ENCODE measurements around the gene CCL15. TPM values are rescaled to one million over a fixed set of nuclear protein-coding genes. Genes with fewer than 3 reads are reported as not detected.

Gene CCL15
- total and polyA plus RNA-seq, 2 of the 13 experiments (the other 11 are each of a cell fraction or from before 2014, with no cell fraction given) = 29.2 to 45.9 TPM

DNA sequence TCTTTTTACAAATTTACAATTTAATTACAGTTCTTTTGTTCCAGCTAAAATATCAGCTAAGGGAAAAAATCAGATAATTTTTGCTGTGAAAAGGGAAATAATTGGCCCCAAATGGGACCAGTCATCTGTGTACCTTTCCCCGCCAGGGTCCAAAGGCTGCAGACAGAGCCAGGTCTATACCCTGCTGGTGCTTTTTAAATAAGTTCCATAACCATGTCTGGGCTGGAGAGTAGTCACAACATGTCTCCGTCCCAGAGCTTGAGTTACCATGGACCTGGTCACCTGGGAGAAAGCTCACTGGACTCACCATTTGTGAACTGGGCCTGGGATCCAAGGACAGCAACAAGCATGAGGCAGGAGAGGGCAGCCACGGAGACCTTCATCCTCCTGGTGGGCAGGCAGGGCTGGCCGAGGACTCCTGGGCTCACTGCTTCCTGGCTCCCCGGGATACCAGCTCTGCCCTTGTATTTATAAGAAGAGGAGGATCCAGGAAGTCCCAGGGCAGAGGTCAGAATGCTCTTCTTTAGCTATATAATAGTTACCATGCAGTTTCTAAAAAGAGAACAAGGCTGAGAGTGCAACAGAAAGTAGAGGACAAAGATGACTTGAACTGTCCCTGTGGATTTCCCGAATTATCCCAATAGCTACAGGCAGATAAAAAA lies at the start of gene CCL15 (continued):
- TF ChIP-seq ZNF570 (CRISPR knock-in tag; IDR thresholded peaks at IDR 0.05; ENCODE audit: borderline replicate concordance) (no peak), SNAPC2 (CRISPR knock-in tag; IDR thresholded peaks at IDR 0.05) (no peak), ATAD3A (CRISPR knock-in tag; IDR thresholded peaks at IDR 0.05) (no peak), ZNF224 (CRISPR knock-in tag; IDR thresholded peaks at IDR 0.05) (no peak), THAP11 (CRISPR knock-in tag; IDR thresholded peaks at IDR 0.05) (no peak; the same call in 1 of the 2 replicates), U2AF2 (IDR thresholded peaks at IDR 0.05; ENCODE audit: low read depth, low read length) (no peak), TGIF2 (CRISPR knock-in tag; IDR thresholded peaks at IDR 0.05) (no peak), MED1 (CRISPR knock-in tag; IDR thresholded peaks at IDR 0.05) (0 out of 2 replicates have a peak, but pooled peaks have one; percentile 2), ZNF17 (CRISPR knock-in tag; IDR thresholded peaks at IDR 0.05) (no peak), SOX6 (IDR thresholded peaks at IDR 0.05) (no peak), SOX6 (CRISPR knock-in tag; IDR thresholded peaks at IDR 0.05) (peak; percentile 40; the same call in 1 of the 2 replicates), ZNF850 (CRISPR knock-in tag; conservative IDR thresholded peaks at IDR 0.05) (no peak), ZNF761 (CRISPR knock-in tag; conservative IDR thresholded peaks at IDR 0.05) (no peak), ZNF253 (CRISPR knock-in tag; IDR thresholded peaks at IDR 0.05; ENCODE audit: borderline replicate concordance) (no peak), NBN (conservative IDR thresholded peaks at IDR 0.05) (no peak), ZFP62 (CRISPR knock-in tag; IDR thresholded peaks at IDR 0.05) (no peak), TOE1 (CRISPR knock-in tag; IDR thresholded peaks at IDR 0.05) (no peak), ZFP1 (CRISPR knock-in tag; IDR thresholded peaks at IDR 0.05) (no peak), NR2F6 (IDR thresholded peaks at IDR 0.05) (no peak), NR2F6 (CRISPR knock-in tag; IDR thresholded peaks at IDR 0.05) (no peak), RBM22 (optimal IDR thresholded peaks at IDR 0.05; ENCODE audit: low read length) (peak; percentile 22), ZNF607 (CRISPR knock-in tag; IDR thresholded peaks at IDR 0.05; ENCODE audit: borderline replicate concordance) (no peak), ZNF547 (CRISPR knock-in tag; IDR thresholded peaks at IDR 0.05) (no peak), ZNF564 (CRISPR knock-in tag; IDR thresholded peaks at IDR 0.05) (no peak), ZNF878 (CRISPR knock-in tag; IDR thresholded peaks at IDR 0.05) (no peak), STAT5B (CRISPR knock-in tag; IDR thresholded peaks at IDR 0.05) (no peak), ZBTB8A (CRISPR knock-in tag; IDR thresholded peaks at IDR 0.05; ENCODE audit: borderline replicate concordance, low read depth) (no peak), SRY (CRISPR knock-in tag; IDR thresholded peaks at IDR 0.05) (0 out of 2 replicates have a peak, but pooled peaks have one; percentile 11), TP53 (CRISPR knock-in tag; conservative IDR thresholded peaks at IDR 0.05) (no peak), SP5 (CRISPR knock-in tag; IDR thresholded peaks at IDR 0.05; ENCODE audit: borderline replicate concordance, low read depth) (no peak)
- TF ChIP-seq, protein P1, sequence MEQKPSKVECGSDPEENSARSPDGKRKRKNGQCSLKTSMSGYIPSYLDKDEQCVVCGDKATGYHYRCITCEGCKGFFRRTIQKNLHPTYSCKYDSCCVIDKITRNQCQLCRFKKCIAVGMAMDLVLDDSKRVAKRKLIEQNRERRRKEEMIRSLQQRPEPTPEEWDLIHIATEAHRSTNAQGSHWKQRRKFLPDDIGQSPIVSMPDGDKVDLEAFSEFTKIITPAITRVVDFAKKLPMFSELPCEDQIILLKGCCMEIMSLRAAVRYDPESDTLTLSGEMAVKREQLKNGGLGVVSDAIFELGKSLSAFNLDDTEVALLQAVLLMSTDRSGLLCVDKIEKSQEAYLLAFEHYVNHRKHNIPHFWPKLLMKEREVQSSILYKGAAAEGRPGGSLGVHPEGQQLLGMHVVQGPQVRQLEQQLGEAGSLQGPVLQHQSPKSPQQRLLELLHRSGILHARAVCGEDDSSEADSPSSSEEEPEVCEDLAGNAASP (CRISPR knock-in tag; IDR thresholded peaks at IDR 0.05; ENCODE audit: borderline replicate concordance) = peak; percentile 4; the same call in 1 of the 2 replicates
- TF ChIP-seq, protein P2, sequence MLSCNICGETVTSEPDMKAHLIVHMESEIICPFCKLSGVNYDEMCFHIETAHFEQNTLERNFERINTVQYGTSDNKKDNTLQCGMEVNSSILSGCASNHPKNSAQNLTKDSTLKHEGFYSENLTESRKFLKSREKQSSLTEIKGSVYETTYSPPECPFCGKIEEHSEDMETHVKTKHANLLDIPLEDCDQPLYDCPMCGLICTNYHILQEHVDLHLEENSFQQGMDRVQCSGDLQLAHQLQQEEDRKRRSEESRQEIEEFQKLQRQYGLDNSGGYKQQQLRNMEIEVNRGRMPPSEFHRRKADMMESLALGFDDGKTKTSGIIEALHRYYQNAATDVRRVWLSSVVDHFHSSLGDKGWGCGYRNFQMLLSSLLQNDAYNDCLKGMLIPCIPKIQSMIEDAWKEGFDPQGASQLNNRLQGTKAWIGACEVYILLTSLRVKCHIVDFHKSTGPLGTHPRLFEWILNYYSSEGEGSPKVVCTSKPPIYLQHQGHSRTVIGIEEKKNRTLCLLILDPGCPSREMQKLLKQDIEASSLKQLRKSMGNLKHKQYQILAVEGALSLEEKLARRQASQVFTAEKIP (CRISPR knock-in tag; IDR thresholded peaks at IDR 0.05; ENCODE audit: borderline replicate concordance) = no peak
- TF ChIP-seq, protein P3, sequence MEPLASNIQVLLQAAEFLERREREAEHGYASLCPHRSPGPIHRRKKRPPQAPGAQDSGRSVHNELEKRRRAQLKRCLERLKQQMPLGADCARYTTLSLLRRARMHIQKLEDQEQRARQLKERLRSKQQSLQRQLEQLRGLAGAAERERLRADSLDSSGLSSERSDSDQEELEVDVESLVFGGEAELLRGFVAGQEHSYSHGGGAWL (CRISPR knock-in tag; IDR thresholded peaks at IDR 0.05) = 0 out of 2 replicates have a peak, but pooled peaks have one; percentile 2
